Astrocyte (in vitro differentiated cells and primary cell): ENCODE data around the gene IL10RA.

ENCODE experiments used
- EZH2 ChIP-seq: IDR thresholded peaks from 2 replicates; pipeline ENCODE4 v1.6.1; 2012; ENCODE audit warnings: mild to moderate bottlenecking, low read length, inconsistent platforms; ENCODE audit not compliant: insufficient read depth
- TF ChIP-seq, protein P1 (sequence below): IDR thresholded peaks from 2 replicates; pipeline ENCODE4 v1.5.1; 2011; ENCODE audit warnings: low read depth, mild to moderate bottlenecking, inconsistent platforms, low read length, moderate library complexity; ENCODE audit not compliant: insufficient read depth

DNA sequence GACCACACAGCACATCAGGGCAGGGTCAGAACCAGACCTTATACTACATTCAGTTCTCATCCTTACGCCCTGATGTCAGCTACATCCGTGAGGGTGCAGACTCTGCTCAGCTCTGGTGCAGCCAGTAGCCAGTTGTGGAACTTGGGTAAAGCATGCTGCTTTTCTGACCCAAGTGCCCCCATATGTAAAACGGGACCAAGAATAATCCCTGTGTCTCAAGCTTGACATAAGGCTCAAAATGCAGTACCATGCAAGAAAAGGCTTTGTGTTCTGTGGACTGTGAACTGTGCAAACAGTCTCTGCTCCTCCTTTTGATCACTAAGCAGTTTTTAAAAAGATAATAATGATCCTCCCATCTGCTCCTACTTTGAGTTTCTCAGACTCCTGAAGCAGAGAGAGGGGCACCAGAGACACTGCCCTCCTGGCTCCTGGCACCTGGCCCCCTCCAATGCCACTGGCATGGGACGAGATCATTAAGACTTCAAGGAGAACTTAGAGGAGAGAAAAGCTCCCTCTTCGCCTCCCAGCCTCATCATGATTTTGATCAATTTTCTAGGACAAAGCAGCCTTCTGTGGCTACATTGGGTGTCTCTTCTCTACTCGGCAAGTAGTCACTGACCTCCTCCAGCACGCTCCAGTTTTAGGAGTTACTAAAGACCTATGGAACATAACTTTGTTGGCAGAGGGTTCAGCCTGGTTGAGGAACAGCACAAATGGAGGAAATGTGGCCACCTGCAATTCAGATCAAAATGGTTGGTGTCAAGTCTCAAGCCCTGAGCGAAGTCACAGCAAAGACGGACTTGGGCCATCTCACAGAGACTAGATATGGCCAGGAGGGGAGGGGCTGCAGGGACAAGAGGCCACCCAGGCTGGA lies 23.9 kb downstream of the IL10RA start:
- TF ChIP-seq, protein P1, sequence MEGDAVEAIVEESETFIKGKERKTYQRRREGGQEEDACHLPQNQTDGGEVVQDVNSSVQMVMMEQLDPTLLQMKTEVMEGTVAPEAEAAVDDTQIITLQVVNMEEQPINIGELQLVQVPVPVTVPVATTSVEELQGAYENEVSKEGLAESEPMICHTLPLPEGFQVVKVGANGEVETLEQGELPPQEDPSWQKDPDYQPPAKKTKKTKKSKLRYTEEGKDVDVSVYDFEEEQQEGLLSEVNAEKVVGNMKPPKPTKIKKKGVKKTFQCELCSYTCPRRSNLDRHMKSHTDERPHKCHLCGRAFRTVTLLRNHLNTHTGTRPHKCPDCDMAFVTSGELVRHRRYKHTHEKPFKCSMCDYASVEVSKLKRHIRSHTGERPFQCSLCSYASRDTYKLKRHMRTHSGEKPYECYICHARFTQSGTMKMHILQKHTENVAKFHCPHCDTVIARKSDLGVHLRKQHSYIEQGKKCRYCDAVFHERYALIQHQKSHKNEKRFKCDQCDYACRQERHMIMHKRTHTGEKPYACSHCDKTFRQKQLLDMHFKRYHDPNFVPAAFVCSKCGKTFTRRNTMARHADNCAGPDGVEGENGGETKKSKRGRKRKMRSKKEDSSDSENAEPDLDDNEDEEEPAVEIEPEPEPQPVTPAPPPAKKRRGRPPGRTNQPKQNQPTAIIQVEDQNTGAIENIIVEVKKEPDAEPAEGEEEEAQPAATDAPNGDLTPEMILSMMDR = no peak
- no peak for TF ChIP-seq EZH2
